Hematopoietic multipotent progenitor cell (in vitro differentiated cells): ENCODE results near the gene KIF21A. TPM values are rescaled to one million over a fixed set of nuclear protein-coding genes. Genes with fewer than 3 reads are reported as not detected.
"Not testable (repeated sequence)": the region's sequence is repeated elsewhere in the genome, so short reads cannot be mapped to it uniquely, and the experiment has no call there.

ENCODE experiments used
- DNase-seq, 3 donors: peaks; one replicate each; pipeline ENCODE4 v3.0.0-alpha.2; 2011 to 2015; ENCODE audit warnings: low read depth in 2 of 3, low spot score in 2 of 3
- total RNA-seq: library from RNA; depleted of rRNA; stranded (reverse); fragments of >200 nt; gene quantifications from one replicate; pipeline ENCODE4 v1.2.3, GENCODE V29; 2012

KIF21A gene
- total RNA-seq, result 1.3 TPM

- DNase-seq, result peak; percentile 87 to 94 (median 92)
These were observed at the start of gene KIF21A for GRCh38 chr12:39443081-39443928. Gene KIF21A (minus strand): TSS chr12:39443120. CDS start chr12:39442970, 150 bp downstream.

DNA sequence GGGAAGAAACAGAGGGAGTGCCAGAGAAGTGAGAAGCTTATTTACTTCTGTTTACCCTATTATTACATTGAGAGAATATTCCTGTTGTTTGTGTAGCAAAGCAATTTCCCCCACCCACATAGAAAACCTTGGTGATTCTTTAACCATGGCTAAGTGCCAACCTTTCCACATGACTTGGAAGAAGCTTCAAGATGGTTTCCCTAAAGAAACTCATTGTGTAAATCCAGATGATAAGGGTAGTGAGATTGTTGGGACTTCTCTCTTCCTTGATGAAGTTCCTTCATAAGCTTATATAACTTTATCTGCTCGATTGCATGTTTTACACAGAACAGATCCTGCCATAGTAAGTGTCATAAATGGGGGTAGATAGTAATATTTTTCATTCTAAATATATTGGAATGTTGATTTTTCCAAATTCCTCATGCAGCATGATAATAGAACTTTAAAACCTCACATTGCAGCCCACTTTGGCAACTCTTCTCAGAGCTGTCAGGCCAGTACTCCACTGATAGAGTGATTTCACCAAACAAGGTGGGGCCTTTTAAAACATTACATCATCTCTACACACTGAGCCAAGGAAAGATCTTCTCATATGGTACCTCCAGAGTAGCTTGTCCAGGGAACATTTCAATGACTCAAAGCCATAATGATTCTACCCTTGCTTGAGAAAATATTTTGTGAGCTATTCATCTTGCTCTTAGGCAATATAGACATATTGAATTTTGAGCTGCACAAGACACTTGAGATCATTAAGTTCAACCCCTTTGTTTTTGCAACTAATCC, 47.8 kb upstream of the KIF21A start:
- no peak for DNase-seq

DNA sequence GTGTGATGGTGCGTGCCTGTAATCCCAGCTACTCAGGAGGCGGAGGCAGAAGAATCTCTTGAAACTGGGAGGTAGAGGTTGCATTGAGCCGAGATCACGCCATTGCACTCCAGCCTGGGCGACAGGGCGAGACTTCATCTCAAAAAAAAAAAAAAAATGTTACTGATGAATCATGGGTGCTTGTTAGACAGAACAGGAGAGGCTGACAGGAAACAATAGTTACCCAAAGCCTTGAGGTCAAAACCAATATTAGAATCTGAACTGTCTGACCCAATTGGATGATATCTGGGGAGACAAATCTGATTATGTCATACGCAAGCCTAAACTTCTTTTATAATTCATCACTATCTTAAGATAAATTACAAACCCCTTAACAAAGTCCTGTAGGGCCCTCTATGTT, 40.7 kb upstream of the KIF21A start:
- DNase-seq, result no peak

GRCh38 chr12:39483042-39483441, 40.1 kb upstream of the KIF21A start:
- DNase-seq, result no peak

GRCh38 chr12:39476894-39477293, 34.0 kb upstream of the KIF21A start:
- DNase-seq, result no peak

- DNase-seq, result no peak
These were observed 33.2 kb upstream of the KIF21A start for GRCh38 chr12:39476121-39476520.

DNA sequence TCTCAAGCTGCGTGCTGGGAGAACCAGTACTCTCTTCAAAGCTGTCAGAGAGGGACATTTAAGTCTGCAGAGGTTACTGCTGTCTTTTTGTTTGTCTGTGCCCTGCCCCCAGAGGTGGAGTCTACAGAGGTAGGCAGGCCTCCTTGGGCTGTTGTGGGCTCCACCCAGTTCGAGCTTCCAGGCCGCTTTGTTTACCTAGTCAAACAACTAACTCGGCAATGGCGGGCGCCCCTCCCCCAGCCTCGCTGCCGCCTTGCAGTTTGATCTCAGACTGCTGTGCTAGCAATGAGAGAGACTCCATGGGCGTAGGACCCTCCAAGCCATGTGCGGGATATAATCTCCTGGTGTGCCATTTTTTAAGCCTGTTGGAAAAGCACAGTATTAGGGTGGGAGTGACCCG, 32.2 kb upstream of the KIF21A start:
- not testable (repeated sequence) for DNase-seq

- DNase-seq, result no peak
These were observed 24.5 kb upstream of the KIF21A start for GRCh38 chr12:39467432-39467870.

- DNase-seq, result no peak
These were observed 22.2 kb upstream of the KIF21A start for GRCh38 chr12:39464976-39465695.

GRCh38 chr12:39461059-39461458, 18.1 kb upstream of the KIF21A start:
- DNase-seq, result no peak

DNA sequence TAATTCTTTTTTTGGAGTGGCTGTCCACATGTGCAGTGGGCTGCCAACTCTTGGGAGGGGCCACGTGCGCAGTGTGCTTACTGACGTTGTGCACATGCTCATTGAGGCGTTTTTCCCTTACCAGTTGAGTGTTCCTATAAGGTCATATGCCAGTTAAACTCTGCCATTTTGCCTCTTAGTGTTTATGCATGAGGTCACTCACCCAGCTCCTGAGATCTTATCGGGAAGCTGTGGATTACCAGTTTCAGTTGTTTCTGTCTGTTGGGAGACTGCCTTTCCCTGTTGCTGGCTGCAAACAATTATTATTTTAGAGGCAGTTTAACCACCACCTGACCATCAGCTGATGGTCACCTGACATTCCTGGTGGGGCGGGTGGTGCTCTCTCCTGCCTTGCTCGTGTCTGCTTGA, 16.1 kb upstream of the KIF21A start:
- no peak for DNase-seq

GRCh38 chr12:39451977-39452376, 9.1 kb upstream of the KIF21A start:
- no peak for DNase-seq

GRCh38 chr12:39448038-39448437, 5.1 kb upstream of the KIF21A start:
- DNase-seq, result no peak

- DNase-seq, result no peak
These were observed 949 bp upstream of the KIF21A start for GRCh38 chr12:39443929-39444209.

- DNase-seq, result no peak
These were observed 164 bp downstream of the KIF21A start for GRCh38 chr12:39442831-39443080.

DNA sequence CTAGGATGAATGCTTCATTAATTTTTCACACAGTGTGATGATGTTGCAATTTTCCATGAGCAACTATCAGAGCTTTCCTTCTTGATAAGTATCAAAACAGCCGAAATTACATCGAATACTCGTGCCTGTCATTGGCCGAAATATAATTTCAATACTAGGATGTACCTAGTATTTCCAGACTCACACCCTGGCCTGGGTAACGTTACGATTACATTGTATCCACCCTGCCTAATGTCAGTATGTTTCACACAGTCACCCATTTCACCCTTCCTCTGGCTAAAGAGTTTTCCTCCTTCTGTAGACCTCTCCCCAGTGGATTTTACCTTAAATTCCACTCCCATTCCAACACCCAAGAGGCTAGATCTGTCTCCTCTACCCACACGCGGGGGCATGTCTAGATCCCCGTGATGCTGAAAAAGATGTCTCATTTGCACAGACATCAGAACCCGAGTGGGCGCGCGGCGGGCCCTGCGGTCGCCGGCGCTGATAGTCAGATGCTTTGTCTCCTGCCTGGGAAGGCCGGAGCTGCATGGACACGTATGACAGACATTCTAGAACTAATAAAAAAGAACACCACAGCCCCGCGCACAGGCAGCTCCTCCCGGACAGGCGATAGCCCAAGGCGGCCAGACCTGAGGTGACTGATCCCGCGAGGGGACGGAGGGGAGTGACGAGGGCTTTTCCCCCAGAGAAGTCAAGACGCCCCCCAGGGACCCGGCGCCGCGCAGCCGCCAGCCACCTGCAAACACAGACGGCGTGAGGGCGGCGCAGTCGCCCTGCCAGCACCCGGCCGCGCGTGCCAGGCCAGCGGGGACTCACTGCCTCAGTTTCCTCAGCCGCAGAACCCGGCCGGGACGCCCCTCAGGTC, 723 bp downstream of the KIF21A start:
- peak in 2 of 3 donors; percentile 28 to 29 for DNase-seq

GRCh38 chr12:39441189-39441962, 1.5 kb downstream of the KIF21A start:
- DNase-seq, result peak in 1 of 3 donors; percentile 1

GRCh38 chr12:39440781-39441180, 2.1 kb downstream of the KIF21A start:
- no peak for DNase-seq

- no peak for DNase-seq
These were observed 2.8 kb downstream of the KIF21A start for GRCh38 chr12:39440101-39440500.

DNA sequence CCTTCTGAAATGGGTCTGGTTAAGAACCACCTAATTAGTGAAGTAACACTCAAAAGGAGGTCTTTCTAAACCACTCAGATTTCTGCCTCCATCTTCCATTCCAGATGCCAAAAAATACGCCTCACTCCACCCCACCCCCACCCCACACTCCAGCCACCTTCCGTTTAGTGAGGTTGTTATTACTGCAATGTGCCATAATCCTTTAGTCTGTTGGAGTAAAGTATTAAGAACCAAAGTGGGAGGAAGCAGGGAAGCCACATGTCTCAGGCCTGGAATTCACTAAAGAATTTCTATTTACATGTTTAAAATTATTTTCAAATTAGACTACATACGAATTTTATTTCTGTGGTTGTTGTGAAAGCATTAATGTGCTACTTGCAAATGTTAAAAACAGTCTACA, 7.4 kb downstream of the KIF21A start:
- no peak for DNase-seq
